ENCODE results near the gene RTKN.

The RTKN gene

GRCh38 chr2:74430502-74430901 lies 11.2 kb downstream of the RTKN start:
- Mint-ChIP-seq H3K9me3 (no peaks in the 10 kb centered on the region), H3K36me3 (ENCODE audit: low read depth) (peaks cover 56% of the 10 kb centered on the region), H3K4me1 (peaks cover 21% of the 10 kb centered on the region), H3K27ac (peak overlapping the region; percentile 95), H3K27me3 (ENCODE audit: low read depth, poor library complexity) (peaks cover 3% of the 10 kb centered on the region), H3K4me3 (no peak overlapping the region)
- no peak for DNase-seq
- no peak for TF ChIP-seq CTCF (IDR thresholded peaks at IDR 0.05)

GRCh38 chr2:74429487-74430451 lies 12.0 kb downstream of the RTKN start:
- no peak for TF ChIP-seq CTCF (IDR thresholded peaks at IDR 0.05)
- peaks cover 59% of the 10 kb centered on the region for H3K36me3 Mint-ChIP-seq (ENCODE audit: low read depth)
- H3K4me3 Mint-ChIP-seq = no peak overlapping the region
- H3K27me3 Mint-ChIP-seq (ENCODE audit: low read depth, poor library complexity) = peaks cover 3% of the 10 kb centered on the region
- H3K4me1 Mint-ChIP-seq = peaks cover 23% of the 10 kb centered on the region
- no peaks in the 10 kb centered on the region for H3K9me3 Mint-ChIP-seq
- H3K27ac Mint-ChIP-seq = peak overlapping the region; percentile 95
- DNase-seq = peak; percentile 22

- peaks cover 30% of the 10 kb centered on the region for H3K4me1 Mint-ChIP-seq
- peaks cover 54% of the 10 kb centered on the region for H3K36me3 Mint-ChIP-seq (ENCODE audit: low read depth)
- TF ChIP-seq CTCF (IDR thresholded peaks at IDR 0.05) = no peak
- H3K27me3 Mint-ChIP-seq (ENCODE audit: low read depth, poor library complexity) = peaks cover 3% of the 10 kb centered on the region
- H3K9me3 Mint-ChIP-seq = no peaks in the 10 kb centered on the region
- no peak overlapping the region for H3K4me3 Mint-ChIP-seq
- DNase-seq = no peak
- peak overlapping the region; percentile 97 for H3K27ac Mint-ChIP-seq
Observed at GRCh38 chr2:74428675-74429074, 13.1 kb downstream of the RTKN start.

GRCh38 chr2:74427551-74427950 lies 14.2 kb downstream of the RTKN start:
- H3K4me1 Mint-ChIP-seq = peaks cover 41% of the 10 kb centered on the region
- H3K36me3 Mint-ChIP-seq (ENCODE audit: low read depth) = peaks cover 51% of the 10 kb centered on the region
- no peak overlapping the region for H3K4me3 Mint-ChIP-seq
- H3K9me3 Mint-ChIP-seq = no peaks in the 10 kb centered on the region
- no peak for DNase-seq
- TF ChIP-seq CTCF (IDR thresholded peaks at IDR 0.05) = no peak
- H3K27ac Mint-ChIP-seq = peak overlapping the region; percentile 78
- peaks cover 7% of the 10 kb centered on the region for H3K27me3 Mint-ChIP-seq (ENCODE audit: low read depth, poor library complexity)

- Mint-ChIP-seq H3K4me1 (peaks cover 50% of the 10 kb centered on the region), H3K4me3 (no peak overlapping the region), H3K27ac (peak overlapping the region; percentile 96), H3K36me3 (ENCODE audit: low read depth) (peaks cover 42% of the 10 kb centered on the region), H3K27me3 (ENCODE audit: low read depth, poor library complexity) (peaks cover 11% of the 10 kb centered on the region), H3K9me3 (no peaks in the 10 kb centered on the region)
- TF ChIP-seq CTCF (IDR thresholded peaks at IDR 0.05) = no peak
- DNase-seq = no peak
Observed at GRCh38 chr2:74426181-74426758, 15.5 kb downstream of the RTKN start.
